OCI-LY1 (cell line): ENCODE data around the gene EDC4.

ENCODE experiments used
- H2AFZ ChIP-seq: fragments of 200-600 bp; sonication (generic), shearing (Covaris generic); 2 replicates; pipeline ENCODE4 v1.6.0; 2014; ENCODE audit warnings: antibody characterized with exemption, mild to moderate bottlenecking, low read length
- H3F3A ChIP-seq: fragments of 200-600 bp; sonication (generic), shearing (Covaris generic); 2 replicates; pipeline ENCODE4 v1.6.0; 2014; ENCODE audit warnings: mild to moderate bottlenecking, antibody characterized with exemption, low read length, moderate library complexity; ENCODE audit not compliant: insufficient read depth
- H3K27ac ChIP-seq: fragments of 200-600 bp; sonication (generic); 2 replicates; pipeline ENCODE4 v1.5.1; 2014; ENCODE audit warnings: low read length, mixed run types, mild to moderate bottlenecking, low read depth; ENCODE audit not compliant: poor library complexity, severe bottlenecking
- H3K27me3 ChIP-seq: fragments of 200-600 bp; sonication (generic); 2 replicates; pipeline ENCODE4 v1.6.0; 2014; ENCODE audit warnings: antibody characterized with exemption, mild to moderate bottlenecking, low read length, moderate library complexity; ENCODE audit not compliant: insufficient read depth
- H3K36me3 ChIP-seq: fragments of 200-600 bp; sonication (generic); 2 replicates; pipeline ENCODE4 v1.6.1; 2014; ENCODE audit warnings: mild to moderate bottlenecking, antibody characterized with exemption, low read length, moderate library complexity, mixed read lengths; ENCODE audit not compliant: insufficient read depth
- H3K4me1 ChIP-seq: fragments of 200-600 bp; sonication (generic); 2 replicates; pipeline ENCODE4 v1.5.1; 2014; ENCODE audit warnings: mild to moderate bottlenecking, low read length, moderate library complexity; ENCODE audit not compliant: insufficient read depth, severe bottlenecking
- H3K4me2 ChIP-seq: fragments of 200-600 bp; sonication (generic), shearing (Covaris generic); 2 replicates; pipeline ENCODE4 v1.6.1; 2014; ENCODE audit warnings: low read length
- H3K4me3 ChIP-seq: fragments of 200-600 bp; sonication (generic); 2 replicates; pipeline ENCODE4 v1.5.1; 2014; ENCODE audit warnings: low read length, low read depth, mild to moderate bottlenecking, mixed read lengths; ENCODE audit not compliant: poor library complexity, severe bottlenecking
- H3K79me2 ChIP-seq: fragments of 200-600 bp; shearing (Covaris generic); 2 replicates; pipeline ENCODE4 v1.6.1; 2016; ENCODE audit warnings: mixed run types, low read length, mixed read lengths; ENCODE audit not compliant: insufficient read depth
- H3K9ac ChIP-seq: fragments of 200-600 bp; sonication (generic), shearing (Covaris generic); 2 replicates; pipeline ENCODE4 v1.6.1; 2014; ENCODE audit warnings: mild to moderate bottlenecking, low read length, mixed read lengths
- H3K9me2 ChIP-seq: fragments of 200-600 bp; sonication (generic), shearing (Covaris generic); 2 replicates; pipeline ENCODE4 v1.6.1; 2014; ENCODE audit warnings: low read depth, mild to moderate bottlenecking, low read length, mixed read lengths
- H3K9me3 ChIP-seq: fragments of 200-600 bp; shearing (Covaris generic); 2 replicates; pipeline ENCODE4 v1.6.1; 2014; ENCODE audit warnings: low read length, mixed read lengths
- H4K20me1 ChIP-seq: fragments of 200-600 bp; sonication (generic), shearing (Covaris generic); 2 replicates; pipeline ENCODE4 v1.6.0; 2016; ENCODE audit warnings: mild to moderate bottlenecking, low read length; ENCODE audit not compliant: insufficient read depth
- CTCF ChIP-seq: fragments of 200-600 bp; sonication (generic), shearing (Covaris generic); IDR thresholded peaks from 2 replicates; pipeline ENCODE4 v1.5.1; 2017; ENCODE audit warnings: mild to moderate bottlenecking, antibody characterized with exemption, low read length, moderate library complexity, mixed read lengths
- EZH2 ChIP-seq: fragments of 200-600 bp; sonication (generic), shearing (Covaris generic); IDR thresholded peaks from 2 replicates; pipeline ENCODE4 v1.8.0; 2017; ENCODE audit warnings: borderline replicate concordance, mixed run types, mild to moderate bottlenecking, antibody characterized with exemption, low read length, moderate library complexity, mixed read lengths

EDC4 gene

GRCh38 chr16:67882374-67883145 lies 9.7 kb downstream of the EDC4 start:
- Histone ChIP-seq H3F3A (no peaks in the 10 kb centered on the region), H3K4me2 (no peak overlapping the region), H3K36me3 (peaks cover 89% of the 10 kb centered on the region), H3K4me3 (no peak overlapping the region), H3K27me3 (no peaks in the 10 kb centered on the region), H2AFZ (no peak overlapping the region), H3K9ac (no peak overlapping the region), H3K9me2 (no peaks in the 10 kb centered on the region), H4K20me1 (no peaks in the 10 kb centered on the region), H3K27ac (no peak overlapping the region), H3K79me2 (no peaks in the 10 kb centered on the region), H3K4me1 (no peaks in the 10 kb centered on the region), H3K9me3 (no peaks in the 10 kb centered on the region)
- TF ChIP-seq CTCF (no peak), EZH2 (no peak)

- H3K4me1 ChIP-seq = no peaks in the 10 kb centered on the region
- no peak for TF ChIP-seq EZH2
- TF ChIP-seq CTCF = no peak
- peaks cover 82% of the 10 kb centered on the region for H3K36me3 ChIP-seq
- no peaks in the 10 kb centered on the region for H3K79me2 ChIP-seq
- H3K9me3 ChIP-seq = no peaks in the 10 kb centered on the region
- H2AFZ ChIP-seq = no peak overlapping the region
- no peak overlapping the region for H3K4me2 ChIP-seq
- no peaks in the 10 kb centered on the region for H3F3A ChIP-seq
- H3K9ac ChIP-seq = no peak overlapping the region
- H4K20me1 ChIP-seq = no peaks in the 10 kb centered on the region
- H3K9me2 ChIP-seq = no peaks in the 10 kb centered on the region
- H3K27ac ChIP-seq = no peak overlapping the region
- H3K27me3 ChIP-seq = no peaks in the 10 kb centered on the region
- no peak overlapping the region for H3K4me3 ChIP-seq
Observed at GRCh38 chr16:67883146-67883871, 10.5 kb downstream of the EDC4 start.

GRCh38 chr16:67883872-67884261 lies 11.0 kb downstream of the EDC4 start:
- Histone ChIP-seq H4K20me1 (no peaks in the 10 kb centered on the region), H3K27ac (no peak overlapping the region), H2AFZ (no peak overlapping the region)

More at GRCh38 chr16:67883872-67884261, 11.0 kb downstream of the EDC4 start:
- Histone ChIP-seq H3K9ac (no peak overlapping the region), H3K27me3 (no peaks in the 10 kb centered on the region), H3K4me2 (no peak overlapping the region), H3K9me2 (no peaks in the 10 kb centered on the region), H3K36me3 (peaks cover 76% of the 10 kb centered on the region), H3F3A (no peaks in the 10 kb centered on the region), H3K79me2 (no peaks in the 10 kb centered on the region), H3K4me3 (no peak overlapping the region), H3K9me3 (no peaks in the 10 kb centered on the region), H3K4me1 (no peaks in the 10 kb centered on the region)
- TF ChIP-seq CTCF (peak; percentile 91), EZH2 (no peak)
